ENCODE data around the gene DAB1.

DNA sequence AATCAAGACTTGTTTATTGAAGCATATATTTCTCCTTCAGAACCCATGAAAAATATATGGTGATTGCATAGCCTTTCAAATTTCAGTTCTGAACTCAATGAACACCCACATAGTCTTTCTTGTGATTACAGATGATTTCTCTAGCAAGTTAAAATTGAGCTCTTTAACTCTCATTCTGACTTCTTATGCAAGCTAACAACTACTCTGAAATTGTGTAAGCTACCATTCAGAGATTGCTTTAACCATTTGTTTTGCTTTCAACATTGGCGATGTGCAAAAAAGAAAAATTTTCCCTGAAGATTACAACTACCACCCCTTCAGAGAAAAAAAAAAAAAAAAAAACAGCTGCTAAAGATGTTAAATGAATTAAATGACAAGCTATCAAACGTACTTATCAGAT is 193.9 kb downstream of the DAB1 start:
- TF ChIP-seq, protein P1, sequence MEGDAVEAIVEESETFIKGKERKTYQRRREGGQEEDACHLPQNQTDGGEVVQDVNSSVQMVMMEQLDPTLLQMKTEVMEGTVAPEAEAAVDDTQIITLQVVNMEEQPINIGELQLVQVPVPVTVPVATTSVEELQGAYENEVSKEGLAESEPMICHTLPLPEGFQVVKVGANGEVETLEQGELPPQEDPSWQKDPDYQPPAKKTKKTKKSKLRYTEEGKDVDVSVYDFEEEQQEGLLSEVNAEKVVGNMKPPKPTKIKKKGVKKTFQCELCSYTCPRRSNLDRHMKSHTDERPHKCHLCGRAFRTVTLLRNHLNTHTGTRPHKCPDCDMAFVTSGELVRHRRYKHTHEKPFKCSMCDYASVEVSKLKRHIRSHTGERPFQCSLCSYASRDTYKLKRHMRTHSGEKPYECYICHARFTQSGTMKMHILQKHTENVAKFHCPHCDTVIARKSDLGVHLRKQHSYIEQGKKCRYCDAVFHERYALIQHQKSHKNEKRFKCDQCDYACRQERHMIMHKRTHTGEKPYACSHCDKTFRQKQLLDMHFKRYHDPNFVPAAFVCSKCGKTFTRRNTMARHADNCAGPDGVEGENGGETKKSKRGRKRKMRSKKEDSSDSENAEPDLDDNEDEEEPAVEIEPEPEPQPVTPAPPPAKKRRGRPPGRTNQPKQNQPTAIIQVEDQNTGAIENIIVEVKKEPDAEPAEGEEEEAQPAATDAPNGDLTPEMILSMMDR (IDR thresholded peaks at IDR 0.05 in 4 of 5, conservative IDR thresholded peaks at IDR 0.05 in 1 of 5): no peak
- no peak for TF ChIP-seq POLR2A (IDR thresholded peaks at IDR 0.05)
